Measurements from ENCODE around the gene CDH4.

The CDH4 gene

GRCh38 chr20:61487346-61487996 lies 235.4 kb downstream of the CDH4 start:
- peak in 1 of 51 donors; percentile 5 for DNase-seq

- DNase-seq: no peak
Measured at GRCh38 chr20:61487997-61488371, 235.9 kb downstream of the CDH4 start.

GRCh38 chr20:61490721-61491120 lies 238.7 kb downstream of the CDH4 start:
- DNase-seq: no peak

- no peak for DNase-seq
Measured at GRCh38 chr20:61492065-61492464, 240.0 kb downstream of the CDH4 start.

GRCh38 chr20:61493798-61494305 lies 241.8 kb downstream of the CDH4 start:
- no peak for DNase-seq

- no peak for DNase-seq
Measured at GRCh38 chr20:61494763-61495575, 242.9 kb downstream of the CDH4 start.

GRCh38 chr20:61497029-61497627 lies 245.1 kb downstream of the CDH4 start:
- DNase-seq: no peak

- peak in 2 of 51 donors; percentile 8 to 65 for DNase-seq
Measured at GRCh38 chr20:61499859-61500554, 247.9 kb downstream of the CDH4 start.

GRCh38 chr20:61500791-61501321 lies 248.8 kb downstream of the CDH4 start:
- no peak for DNase-seq

- DNase-seq: no peak
Measured at GRCh38 chr20:61502433-61502832, 250.4 kb downstream of the CDH4 start.

GRCh38 chr20:61503106-61503505 lies 251.0 kb downstream of the CDH4 start:
- no peak for DNase-seq

- no peak for DNase-seq
Measured at GRCh38 chr20:61505508-61505907, 253.4 kb downstream of the CDH4 start.

GRCh38 chr20:61507778-61508177 lies 255.7 kb downstream of the CDH4 start:
- DNase-seq: no peak

GRCh38 chr20:61508301-61509096 lies 256.4 kb downstream of the CDH4 start:
- no peak for DNase-seq

- DNase-seq: no peak
Measured at GRCh38 chr20:61510778-61511330, 258.8 kb downstream of the CDH4 start.

- no peak for DNase-seq
Measured at GRCh38 chr20:61512475-61512874, 260.4 kb downstream of the CDH4 start.

GRCh38 chr20:61513124-61514017 lies 261.3 kb downstream of the CDH4 start:
- DNase-seq: no peak

- DNase-seq: no peak
Measured at GRCh38 chr20:61514018-61514365, 261.9 kb downstream of the CDH4 start.

GRCh38 chr20:61514396-61514795 lies 262.3 kb downstream of the CDH4 start:
- no peak for DNase-seq
